Activated CD4-positive, alpha-beta T cell treated with anti-CD3 and anti-CD28 coated beads, Interleukin-2, amount 10 ng/mL, durations not matched to agents 24 days and 14 days (primary cell): ENCODE data around the gene PTCHD1. TPM values are rescaled to one million over a fixed set of nuclear protein-coding genes. Genes with fewer than 3 reads are reported as not detected.

ENCODE experiments used
- DNase-seq: peaks from one replicate; pipeline ENCODE4 v3.0.0; 2022
- H3K27ac Mint-ChIP-seq: one replicate; pipeline ENCODE4 v1.8.0; 2022; ENCODE audit warnings: mild to moderate bottlenecking, mixed read lengths
- H3K27me3 Mint-ChIP-seq: one replicate; pipeline ENCODE4 v1.8.0; 2022; ENCODE audit warnings: mixed read lengths
- H3K36me3 Mint-ChIP-seq: one replicate; pipeline ENCODE4 v1.8.0; 2022; ENCODE audit warnings: low read depth, mild to moderate bottlenecking, mixed read lengths
- H3K4me1 Mint-ChIP-seq: one replicate; pipeline ENCODE4 v1.8.0; 2021; ENCODE audit warnings: mixed read lengths
- H3K4me3 Mint-ChIP-seq: one replicate; pipeline ENCODE4 v1.8.0; 2022; ENCODE audit warnings: mild to moderate bottlenecking, moderate library complexity, mixed read lengths
- H3K9me3 Mint-ChIP-seq: one replicate; pipeline ENCODE4 v1.8.0; 2021; ENCODE audit warnings: mixed read lengths
- intact Hi-C: fragments of 100-400 bp; cut with micrococcal nuclease; formaldehyde crosslinking; loops from one replicate; pipeline ENCODE4 v1.15.1; 2023
- total RNA-seq: library from RNA; stranded (reverse); gene quantifications from 2 replicates; pipeline ENCODE4 v1.2.3, GENCODE V29; 2022

Gene PTCHD1
- total RNA-seq, 1 donor from 2014 or later = not detected

DNA sequence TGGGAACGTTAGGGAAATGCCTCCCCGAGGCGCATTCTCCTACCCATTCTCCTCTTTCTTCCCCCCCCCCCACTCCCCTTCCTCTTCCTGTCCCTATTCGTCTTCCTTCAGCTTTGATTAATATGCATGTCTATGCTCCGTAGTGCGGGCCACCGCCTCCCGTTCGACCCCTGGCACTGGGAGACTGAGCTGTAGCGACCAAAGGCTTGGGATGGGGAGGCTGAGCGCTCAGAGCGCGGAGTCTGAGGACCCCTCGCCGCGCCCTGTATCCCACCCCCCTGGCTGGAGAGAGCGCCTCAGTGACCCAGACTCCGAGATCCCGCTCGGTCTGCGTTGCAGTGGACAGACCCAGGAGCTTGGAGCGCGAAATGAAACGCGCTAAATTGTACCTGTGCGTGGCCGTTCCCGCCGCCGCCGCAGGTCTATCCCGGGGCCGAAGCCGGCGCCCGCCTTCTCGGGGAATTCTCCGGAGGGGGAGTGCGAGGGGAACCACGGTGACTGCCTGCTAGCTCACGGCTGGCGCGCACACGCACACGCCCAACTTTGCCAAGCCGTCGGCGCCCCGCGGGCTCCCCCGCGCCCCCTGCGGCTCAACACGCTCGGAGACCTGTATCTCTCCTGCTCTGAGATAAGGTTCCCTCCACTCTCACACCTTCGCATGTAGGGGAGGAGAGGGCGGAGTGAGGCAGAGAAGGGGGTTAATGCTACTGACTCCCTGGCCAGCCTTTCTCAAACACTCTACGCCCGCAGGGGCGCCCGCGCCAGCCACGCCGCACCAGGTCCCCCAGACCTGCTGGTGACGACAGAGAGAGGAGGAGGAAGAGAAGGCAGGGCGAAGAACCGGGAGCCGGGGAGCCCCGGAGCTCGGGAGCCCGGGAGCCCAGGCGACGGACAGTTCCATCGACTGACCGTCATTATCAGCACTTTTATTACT is 1.5 kb upstream of the PTCHD1 start:
- Mint-ChIP-seq H3K4me3 (peak overlapping the region; percentile 34), H3K27ac (no peak overlapping the region), H3K9me3 (no peaks in the 10 kb centered on the region), H3K36me3 (no peaks in the 10 kb centered on the region), H3K4me1 (peaks cover 2% of the 10 kb centered on the region), H3K27me3 (peaks cover 56% of the 10 kb centered on the region)
- no peak for DNase-seq
- intact Hi-C loops = loop anchor here (10.0 kb wide), 1 partner anchor 1682 kb away; the partner anchor contains the start of gene ARX

DNA sequence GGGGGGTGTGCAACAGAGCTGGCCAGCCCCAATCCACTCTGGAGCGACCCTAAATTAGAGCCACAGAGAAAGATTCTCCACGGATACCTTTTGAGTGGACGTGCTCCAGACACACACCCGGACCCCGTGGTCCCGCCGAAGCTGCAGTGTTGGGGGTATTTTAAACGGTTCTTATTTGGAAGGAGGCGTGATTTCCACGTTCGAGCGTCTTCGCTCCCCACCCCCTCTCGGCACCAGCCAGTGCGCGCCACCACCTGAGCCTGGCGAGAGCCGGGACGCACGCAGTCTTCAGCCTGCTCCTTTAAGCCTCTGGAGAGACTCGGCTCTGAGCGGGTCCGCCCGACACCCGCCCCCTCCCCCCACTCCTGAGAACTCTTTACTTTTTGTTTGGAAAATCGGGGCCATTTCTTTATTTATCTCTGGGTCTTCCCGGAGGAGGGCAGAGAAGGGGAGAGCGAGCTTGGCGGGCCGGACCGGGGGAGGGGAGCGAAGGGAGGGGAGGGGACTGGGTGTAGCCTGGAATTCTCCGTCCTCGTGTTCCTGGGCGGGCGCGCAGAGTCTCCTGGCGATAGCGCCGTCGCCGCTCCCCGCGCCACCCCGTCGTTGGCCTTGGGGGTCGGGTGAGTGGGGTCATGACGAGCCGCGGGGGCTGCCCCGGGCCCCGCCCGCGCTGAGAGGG is 668 bp upstream of the PTCHD1 start:
- H3K4me1 Mint-ChIP-seq = peaks cover 2% of the 10 kb centered on the region
- intact Hi-C loops = loop anchor here (10.0 kb wide), 1 partner anchor 1681 kb away; the partner anchor contains the start of gene ARX
- H3K27ac Mint-ChIP-seq = no peak overlapping the region
- H3K36me3 Mint-ChIP-seq = no peaks in the 10 kb centered on the region
- no peak overlapping the region for H3K4me3 Mint-ChIP-seq
- H3K9me3 Mint-ChIP-seq = no peaks in the 10 kb centered on the region
- DNase-seq = no peak
- peaks cover 52% of the 10 kb centered on the region for H3K27me3 Mint-ChIP-seq

DNA sequence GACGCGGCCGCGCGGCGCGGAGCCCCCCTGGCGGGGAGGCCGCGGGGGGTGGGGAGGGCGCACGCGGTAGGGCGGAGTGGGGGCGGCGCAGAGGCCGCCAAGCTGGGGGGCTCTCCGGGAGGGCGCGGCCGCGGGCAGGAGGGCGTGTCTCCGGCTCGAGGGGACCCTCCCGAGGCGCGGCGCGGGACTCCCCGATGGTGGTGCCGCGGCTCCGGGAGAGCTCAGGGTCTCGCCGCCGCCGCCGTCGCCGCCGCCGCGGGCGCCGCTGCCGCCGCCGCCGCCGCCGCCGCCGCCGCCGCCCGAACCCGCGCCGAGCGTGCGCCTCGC is 165 bp upstream of the PTCHD1 start:
- Mint-ChIP-seq H3K36me3 (no peaks in the 10 kb centered on the region), H3K27ac (no peak overlapping the region), H3K4me3 (no peak overlapping the region), H3K9me3 (no peaks in the 10 kb centered on the region), H3K4me1 (peaks cover 2% of the 10 kb centered on the region), H3K27me3 (peaks cover 51% of the 10 kb centered on the region)
- DNase-seq = no peak
- intact Hi-C loops = loop anchor here (10.0 kb wide), 1 partner anchor 1680 kb away; the partner anchor contains the start of gene ARX

DNA sequence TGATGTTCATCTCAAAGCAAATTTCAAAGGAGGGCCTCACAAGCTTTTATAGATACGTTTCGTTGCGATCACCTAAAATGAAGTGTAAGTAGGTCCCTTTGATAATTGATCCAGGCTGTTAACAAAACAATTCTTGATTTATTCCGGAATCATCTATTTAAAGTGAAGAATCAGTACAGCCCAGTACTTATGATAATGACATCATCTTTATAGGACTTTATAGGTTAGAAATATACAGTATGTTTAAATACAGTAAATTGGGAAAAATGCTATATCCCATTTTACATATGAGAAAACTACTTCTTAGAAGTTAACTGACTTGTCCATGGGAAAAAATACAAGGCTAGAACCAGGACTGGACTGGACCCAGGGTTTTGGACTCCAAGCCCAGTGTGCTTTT is 3.7 kb downstream of the PTCHD1 start:
- Mint-ChIP-seq H3K27me3 (peaks cover 36% of the 10 kb centered on the region), H3K27ac (no peak overlapping the region), H3K4me1 (no peaks in the 10 kb centered on the region), H3K4me3 (no peak overlapping the region), H3K9me3 (no peaks in the 10 kb centered on the region), H3K36me3 (no peaks in the 10 kb centered on the region)
- intact Hi-C loops = loop anchor here (10.0 kb wide), 1 partner anchor 1676 kb away; the partner anchor contains the start of gene ARX
- no peak for DNase-seq

DNA sequence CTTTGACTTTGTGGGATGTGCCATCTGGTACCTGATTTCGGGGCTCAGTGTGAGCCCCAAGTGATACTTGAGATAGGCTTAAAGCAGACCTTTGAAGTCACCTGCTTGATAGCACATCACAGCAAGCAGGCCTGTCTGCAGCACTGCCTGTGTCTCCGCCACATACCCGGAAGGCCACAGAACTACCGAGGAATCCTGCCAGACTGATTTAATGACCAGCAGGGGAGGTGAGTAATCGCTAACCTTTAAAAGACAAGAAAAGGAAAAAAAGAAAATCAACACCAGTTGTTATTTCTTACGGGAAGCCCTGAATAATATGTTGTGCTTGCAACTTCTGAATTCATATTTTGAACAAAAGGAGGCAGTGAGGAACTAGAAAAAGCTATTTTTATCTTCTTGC is 6.8 kb downstream of the PTCHD1 start:
- H3K27ac Mint-ChIP-seq = no peak overlapping the region
- H3K9me3 Mint-ChIP-seq = no peaks in the 10 kb centered on the region
- peaks cover 16% of the 10 kb centered on the region for H3K27me3 Mint-ChIP-seq
- no peak for DNase-seq
- intact Hi-C loops = no loop called here
- no peak overlapping the region for H3K4me3 Mint-ChIP-seq
- H3K4me1 Mint-ChIP-seq = no peaks in the 10 kb centered on the region
- H3K36me3 Mint-ChIP-seq = no peaks in the 10 kb centered on the region

DNA sequence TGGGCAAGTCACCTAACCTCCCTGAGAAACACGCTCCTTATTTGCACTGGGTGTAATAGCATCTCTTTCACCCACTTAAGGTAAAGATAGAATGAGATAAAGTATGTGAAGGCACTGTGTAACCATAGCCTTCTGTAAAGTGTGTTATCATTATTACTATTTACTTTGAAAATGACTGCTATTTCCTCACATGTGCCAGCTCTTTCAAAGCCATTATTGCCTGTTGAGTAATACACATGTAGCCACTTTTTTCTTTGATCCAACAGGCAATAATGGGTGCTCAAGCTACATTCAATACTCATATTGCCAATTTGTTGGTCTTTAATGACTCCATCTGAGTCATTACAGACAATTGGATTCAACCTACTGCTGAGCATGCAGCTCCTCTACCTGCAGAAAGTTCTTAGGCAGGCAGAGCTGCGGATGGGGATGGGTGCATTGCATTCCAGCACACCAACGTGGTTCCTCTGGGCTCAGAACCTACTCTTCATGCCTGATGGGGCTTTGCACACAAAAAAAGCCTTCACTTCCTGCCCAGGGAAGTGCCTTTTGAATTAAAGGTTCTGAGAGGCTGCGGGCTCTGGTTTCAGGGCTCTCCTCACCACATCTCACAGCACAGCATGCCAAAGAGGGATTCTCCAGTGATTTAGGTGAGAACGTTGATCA is 9.7 kb downstream of the PTCHD1 start:
- Mint-ChIP-seq H3K27ac (no peak overlapping the region), H3K4me1 (no peaks in the 10 kb centered on the region), H3K4me3 (no peak overlapping the region), H3K9me3 (no peaks in the 10 kb centered on the region), H3K27me3 (peaks cover 4% of the 10 kb centered on the region), H3K36me3 (no peaks in the 10 kb centered on the region)
- no peak for DNase-seq
- intact Hi-C loops = no loop called here

DNA sequence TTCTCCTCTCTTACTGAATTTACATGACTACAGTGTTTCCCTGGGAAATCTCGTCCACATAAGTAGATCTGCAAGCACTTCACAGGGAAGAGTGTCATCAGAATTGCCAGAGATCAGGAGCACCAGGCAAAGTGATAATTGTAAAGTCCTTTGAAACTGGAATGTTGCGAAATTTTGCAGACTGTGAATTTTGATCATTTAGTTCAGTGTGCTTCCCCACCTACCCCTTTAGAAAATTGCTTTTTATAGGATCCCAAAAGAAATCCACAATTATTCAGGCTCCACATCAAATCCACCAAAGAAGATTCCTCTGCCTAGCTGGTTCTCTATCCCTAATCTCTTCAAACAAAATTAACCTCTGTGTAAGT is 10.2 kb downstream of the PTCHD1 start:
- intact Hi-C loops = no loop called here

DNA sequence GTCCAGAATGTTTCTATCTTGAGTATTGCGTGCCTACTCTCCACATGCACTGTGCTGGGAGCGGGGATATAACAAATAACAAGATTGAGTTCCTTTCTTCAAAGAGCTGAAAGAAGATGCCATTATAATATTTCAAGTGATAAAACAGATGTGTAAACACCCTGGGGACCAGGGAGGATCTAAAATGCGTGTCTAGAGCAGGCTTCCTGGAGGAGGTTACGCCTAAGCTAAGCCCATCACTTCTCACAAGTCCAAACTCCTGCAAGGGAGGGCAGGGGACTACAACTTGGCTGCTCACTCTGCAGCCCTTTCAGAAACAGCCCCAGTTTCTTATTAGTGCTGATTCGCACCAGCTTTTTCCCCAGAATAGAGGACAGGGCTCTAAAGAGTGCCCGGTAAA is 21.5 kb downstream of the PTCHD1 start:
- H3K9me3 Mint-ChIP-seq = no peaks in the 10 kb centered on the region
- no peaks in the 10 kb centered on the region for H3K36me3 Mint-ChIP-seq
- intact Hi-C loops = no loop called here
- peaks cover 1% of the 10 kb centered on the region for H3K27me3 Mint-ChIP-seq
- H3K4me3 Mint-ChIP-seq = no peak overlapping the region
- no peak overlapping the region for H3K27ac Mint-ChIP-seq
- no peaks in the 10 kb centered on the region for H3K4me1 Mint-ChIP-seq
- no peak for DNase-seq

More for the DNA sequence above, 10.2 kb downstream of the PTCHD1 start:
- no peak for DNase-seq
- Mint-ChIP-seq H3K27ac (no peak overlapping the region), H3K4me1 (no peaks in the 10 kb centered on the region), H3K4me3 (no peak overlapping the region), H3K36me3 (no peaks in the 10 kb centered on the region), H3K27me3 (peaks cover 4% of the 10 kb centered on the region), H3K9me3 (no peaks in the 10 kb centered on the region)

DNA sequence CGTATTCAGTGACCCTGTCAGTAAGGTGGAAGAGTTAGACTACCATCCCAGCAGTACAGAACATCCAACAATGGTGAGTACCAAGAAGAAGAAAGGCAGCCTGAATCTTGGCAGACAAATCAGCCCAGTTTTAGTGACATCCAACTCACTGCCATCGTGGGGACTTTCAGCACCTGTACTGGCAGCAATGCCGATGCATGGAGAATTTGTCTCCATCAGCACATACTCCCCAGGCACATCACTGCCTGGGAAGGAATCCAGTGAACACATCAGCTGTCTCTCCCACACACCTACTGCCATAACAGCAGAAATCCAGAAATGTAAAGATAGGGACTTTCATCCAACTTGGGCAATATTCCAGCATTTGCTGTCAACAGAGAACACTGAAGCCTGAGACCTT is 29.8 kb downstream of the PTCHD1 start:
- no peak for DNase-seq
- H3K36me3 Mint-ChIP-seq = no peaks in the 10 kb centered on the region
- H3K27ac Mint-ChIP-seq = no peak overlapping the region
- H3K4me1 Mint-ChIP-seq = no peaks in the 10 kb centered on the region
- intact Hi-C loops = no loop called here
- no peak overlapping the region for H3K4me3 Mint-ChIP-seq
- H3K9me3 Mint-ChIP-seq = no peaks in the 10 kb centered on the region
- peaks cover 3% of the 10 kb centered on the region for H3K27me3 Mint-ChIP-seq

DNA sequence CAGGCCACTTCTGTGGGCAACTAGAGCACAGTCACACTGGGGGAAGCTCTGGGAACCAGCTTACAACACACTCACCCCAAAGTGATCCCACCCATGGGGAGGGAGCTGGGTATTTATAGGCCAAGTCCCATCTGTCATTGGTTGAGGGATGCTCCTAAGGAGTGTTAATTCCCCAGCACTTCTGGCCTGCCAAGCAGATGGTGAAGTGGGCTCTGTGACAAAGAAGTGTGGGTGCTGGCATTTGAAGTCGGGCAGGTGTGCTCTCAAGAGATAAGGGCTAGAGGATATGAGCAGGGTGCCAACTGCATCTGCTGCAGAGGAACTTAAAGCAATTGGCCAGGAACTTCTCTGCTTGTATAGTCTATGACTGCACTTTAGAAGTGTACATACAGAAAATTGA is 30.9 kb downstream of the PTCHD1 start:
- peaks cover 3% of the 10 kb centered on the region for H3K27me3 Mint-ChIP-seq
- H3K27ac Mint-ChIP-seq = no peak overlapping the region
- H3K4me1 Mint-ChIP-seq = no peaks in the 10 kb centered on the region
- no peaks in the 10 kb centered on the region for H3K36me3 Mint-ChIP-seq
- no peaks in the 10 kb centered on the region for H3K9me3 Mint-ChIP-seq
- no peak overlapping the region for H3K4me3 Mint-ChIP-seq
- no peak for DNase-seq
- intact Hi-C loops = no loop called here

DNA sequence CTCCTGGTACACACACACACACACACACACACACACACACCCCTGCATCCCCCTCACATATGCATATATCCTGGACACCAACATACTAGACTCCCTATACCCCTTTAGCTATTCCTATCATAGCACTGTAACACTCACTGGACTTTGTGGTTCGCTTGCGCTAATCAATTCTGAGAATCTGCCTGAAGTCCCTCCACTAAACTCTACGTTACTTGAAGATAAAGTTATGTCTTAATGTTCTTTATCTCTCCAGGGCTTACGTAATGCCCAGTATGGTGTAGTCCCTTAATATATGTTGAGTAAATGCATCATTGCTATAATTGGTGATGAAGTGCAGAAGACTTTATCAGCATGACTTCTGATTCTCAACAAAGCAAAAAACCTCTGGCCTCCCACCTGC is 32.3 kb downstream of the PTCHD1 start:
- no peak overlapping the region for H3K27ac Mint-ChIP-seq
- no peak for DNase-seq
- H3K9me3 Mint-ChIP-seq = no peaks in the 10 kb centered on the region
- no peaks in the 10 kb centered on the region for H3K36me3 Mint-ChIP-seq
- no peak overlapping the region for H3K4me3 Mint-ChIP-seq
- peaks cover 2% of the 10 kb centered on the region for H3K27me3 Mint-ChIP-seq
- intact Hi-C loops = no loop called here
- no peaks in the 10 kb centered on the region for H3K4me1 Mint-ChIP-seq

DNA sequence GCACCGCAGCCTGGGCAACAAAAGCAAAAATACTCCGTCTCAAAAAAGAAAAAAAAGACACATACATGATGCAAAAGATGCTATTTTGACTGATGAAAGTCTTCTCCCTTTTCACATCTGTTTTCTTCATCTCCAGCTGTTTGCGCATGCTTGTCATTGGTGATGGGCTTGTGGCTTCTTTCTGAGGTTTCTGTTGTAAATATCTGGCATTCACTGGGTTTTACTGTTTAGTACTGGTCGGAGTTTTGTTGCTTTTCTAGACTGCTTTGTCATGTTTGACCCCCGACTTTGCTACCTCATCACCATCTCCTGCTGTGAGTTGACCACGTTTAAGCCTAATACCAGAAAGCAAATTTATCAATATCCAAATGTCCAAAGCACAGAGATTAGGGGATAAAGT is 34.4 kb downstream of the PTCHD1 start:
- Mint-ChIP-seq H3K27ac (no peak overlapping the region), H3K36me3 (no peaks in the 10 kb centered on the region), H3K4me3 (no peak overlapping the region), H3K27me3 (peaks cover 2% of the 10 kb centered on the region), H3K9me3 (no peaks in the 10 kb centered on the region), H3K4me1 (no peaks in the 10 kb centered on the region)
- DNase-seq = no peak
- intact Hi-C loops = no loop called here

DNA sequence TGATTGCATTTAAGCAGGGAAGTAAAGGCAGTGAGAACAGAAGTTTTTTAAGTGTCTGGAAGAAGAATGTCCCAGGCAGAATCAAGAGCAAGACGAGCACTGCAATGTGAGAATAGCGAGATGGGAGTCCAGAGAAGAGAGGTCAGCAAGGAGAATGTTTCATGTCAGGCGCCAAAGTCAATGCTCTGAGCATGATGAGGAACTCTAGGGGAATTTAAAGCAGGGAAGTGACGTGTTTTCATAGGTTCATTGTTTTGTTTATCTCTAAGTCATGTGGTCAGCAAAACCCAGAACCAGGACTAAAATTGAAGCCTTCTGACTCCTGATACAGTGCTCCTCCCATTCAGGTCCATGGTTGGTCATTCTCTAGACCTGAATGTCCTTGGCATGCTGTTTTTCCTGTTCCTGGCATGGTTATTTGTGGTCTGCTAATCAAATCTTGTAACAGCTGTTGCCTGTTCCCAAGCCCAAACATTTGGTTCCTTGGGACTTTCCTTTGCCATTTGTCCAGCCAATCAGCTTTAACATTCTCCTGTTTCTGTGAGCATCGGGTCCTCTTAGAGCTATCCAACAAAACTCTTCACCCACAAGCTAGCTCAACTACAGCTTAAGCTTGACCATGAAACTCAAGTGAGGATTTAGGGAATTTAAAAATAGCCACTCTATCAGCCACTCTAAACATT is 37.7 kb downstream of the PTCHD1 start:
- Mint-ChIP-seq H3K4me1 (no peaks in the 10 kb centered on the region), H3K4me3 (no peak overlapping the region), H3K36me3 (no peaks in the 10 kb centered on the region), H3K9me3 (no peaks in the 10 kb centered on the region), H3K27ac (no peak overlapping the region), H3K27me3 (no peaks in the 10 kb centered on the region)
- no peak for DNase-seq
- intact Hi-C loops = no loop called here
